HG02798 (cell line): Measurements from ENCODE around the gene ERC1.
"Not testable (repeated sequence)": the region's sequence is repeated elsewhere in the genome, so short reads cannot be mapped to it uniquely, and the experiment has no call there.

Experiments
- ATAC-seq: cut with Tn5 transposase; IDR thresholded peaks from one replicate; pipeline ENCODE4 v1.9.1; 2021; ENCODE audit warnings: mild to moderate bottlenecking; ENCODE audit not compliant: unreplicated experiment, poor library complexity

The ERC1 gene

DNA sequence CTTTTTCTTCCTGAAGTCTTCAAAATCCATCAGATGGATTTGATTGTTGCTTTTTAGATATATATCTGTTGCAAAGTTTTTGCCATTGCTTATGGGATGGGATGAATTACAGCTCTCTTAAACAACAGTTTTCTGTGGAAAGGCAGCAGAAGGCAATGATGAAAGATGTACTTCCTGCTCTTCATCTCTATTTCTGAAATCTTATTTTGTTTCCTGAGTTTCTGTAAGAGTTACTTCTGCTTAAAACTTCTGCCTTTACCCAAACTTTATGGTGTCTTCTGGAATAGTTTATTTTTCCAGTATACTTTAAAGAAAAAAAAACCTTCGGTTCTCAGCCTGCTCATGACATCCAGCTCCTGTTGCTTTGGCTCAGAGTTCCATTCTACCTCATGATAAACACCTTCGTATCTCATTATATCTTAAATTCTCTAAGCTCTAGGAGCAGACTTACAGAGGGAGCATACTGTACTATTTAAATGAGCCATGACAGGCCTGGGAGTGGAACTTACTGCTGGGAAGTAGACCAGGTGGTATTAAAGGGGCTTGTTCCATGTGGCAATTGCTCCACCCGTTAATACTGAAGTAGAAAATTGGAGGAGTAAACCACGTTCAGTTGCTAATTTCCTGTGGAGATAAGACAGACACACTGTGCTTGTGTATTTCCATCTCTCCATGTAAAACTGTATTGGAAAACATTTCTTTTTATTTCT, 314.9 kb downstream of the ERC1 start:
- no peak for ATAC-seq

DNA sequence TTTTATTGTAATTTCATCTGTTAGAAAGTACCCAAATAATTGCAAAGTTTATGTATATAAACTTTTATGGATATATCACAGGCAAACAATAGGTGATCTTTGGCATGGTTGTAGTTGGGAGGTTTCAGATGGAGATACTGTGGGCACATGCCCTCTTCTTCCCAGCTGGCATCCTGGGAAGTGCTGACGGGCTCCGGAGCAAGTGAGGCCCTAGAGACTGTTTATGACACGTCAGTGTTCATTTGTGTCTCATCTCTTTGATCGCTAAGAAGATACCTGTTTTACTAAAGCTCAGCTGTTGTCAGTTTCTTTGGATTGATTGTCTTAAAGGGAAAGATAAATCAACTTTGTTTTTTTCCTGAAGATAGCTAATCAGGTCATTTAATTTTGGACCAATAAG, 315.8 kb downstream of the ERC1 start:
- ATAC-seq: no peak

DNA sequence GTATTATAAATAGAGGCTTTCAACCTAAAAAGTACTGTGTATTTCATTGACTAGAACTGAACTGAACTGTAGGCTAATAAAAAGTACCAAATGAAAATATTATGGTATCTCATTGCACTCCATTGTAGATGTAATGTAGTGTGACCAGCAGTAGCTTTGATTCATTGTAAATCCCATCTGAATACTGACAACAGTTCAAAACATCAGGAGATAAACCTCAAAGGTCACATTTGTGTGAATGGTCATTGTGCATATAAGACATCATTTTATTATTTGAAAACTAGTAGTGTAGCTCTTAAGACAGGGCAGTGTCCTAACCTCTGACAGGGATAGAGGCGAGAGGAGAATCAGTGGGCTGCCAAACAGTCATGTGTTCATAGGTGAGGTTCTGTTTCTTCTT, 316.8 kb downstream of the ERC1 start:
- ATAC-seq: no peak

DNA sequence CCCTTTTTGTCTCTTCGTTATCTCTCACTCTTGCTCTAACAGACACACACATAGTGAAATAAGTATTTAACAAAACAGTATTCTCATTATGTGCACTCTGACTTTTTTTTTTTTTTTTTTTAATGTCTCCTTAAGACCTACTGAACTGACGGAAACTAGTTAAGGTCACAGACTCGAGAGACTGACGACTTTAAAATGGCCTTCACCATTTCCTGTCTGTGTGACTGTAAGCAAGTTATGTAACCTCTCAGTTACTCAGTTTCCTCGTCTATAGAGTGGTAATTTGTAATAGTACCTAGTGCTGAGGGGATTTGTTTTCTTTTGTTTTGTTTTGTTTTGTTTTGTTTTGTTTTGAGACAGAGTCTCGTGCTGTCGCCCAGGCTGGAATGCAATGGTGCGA, 318.6 kb downstream of the ERC1 start:
- ATAC-seq: no peak

DNA sequence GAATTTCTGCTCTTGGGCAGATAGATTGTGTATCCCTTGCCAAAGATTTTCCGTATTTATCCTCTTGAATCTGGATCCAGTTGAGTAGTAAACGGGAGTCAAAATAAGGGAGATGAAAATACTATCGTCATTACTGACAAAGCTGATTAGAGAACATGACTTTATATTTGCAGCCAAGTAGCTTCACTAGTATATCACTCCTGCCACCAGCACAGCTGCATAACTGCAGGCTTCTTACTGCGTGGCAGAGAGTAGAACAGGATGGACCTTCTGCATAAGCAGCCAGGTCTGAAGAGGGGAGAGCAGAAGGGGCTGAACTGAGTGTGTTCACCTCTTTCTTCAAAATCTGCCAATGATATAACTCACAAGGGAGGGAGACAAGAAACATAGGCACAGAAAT, 319.6 kb downstream of the ERC1 start:
- no peak for ATAC-seq

DNA sequence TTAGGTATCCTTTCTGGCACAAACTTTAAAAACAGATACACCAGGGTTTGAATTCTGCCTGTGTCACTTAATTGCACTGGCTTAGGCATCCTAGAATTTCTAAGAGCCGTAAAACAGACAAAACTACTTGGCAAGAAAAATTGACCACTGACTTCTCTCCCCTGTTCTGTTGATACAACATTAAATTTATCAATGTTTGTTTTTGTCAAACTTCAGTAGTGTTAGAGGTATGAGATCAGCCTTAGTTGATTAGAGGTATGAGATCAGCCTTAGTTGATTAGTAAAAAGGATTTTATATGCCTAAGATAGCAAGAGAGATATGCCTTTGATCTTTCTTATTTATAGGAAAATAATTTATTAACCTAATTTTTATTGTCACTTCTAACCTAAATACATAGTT, 320.1 kb downstream of the ERC1 start:
- no peak for ATAC-seq

DNA sequence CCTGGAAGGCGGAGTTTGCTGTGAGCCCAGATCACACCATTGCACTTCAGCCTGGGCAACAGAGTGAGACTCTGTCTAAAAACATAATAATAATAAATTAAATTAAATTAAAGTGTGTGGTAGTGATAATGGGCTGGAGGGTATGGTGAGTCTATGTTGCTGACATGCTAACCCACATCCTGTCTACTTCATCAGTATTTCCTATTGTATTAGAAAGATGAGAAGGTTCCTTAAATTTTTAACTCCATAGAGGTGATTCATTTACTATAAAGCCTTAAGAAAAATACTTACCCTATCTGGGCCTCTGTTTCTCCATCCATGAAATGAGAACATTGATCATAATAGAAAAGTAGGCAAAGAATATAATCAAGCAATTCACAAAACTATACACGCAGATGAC, 322.9 kb downstream of the ERC1 start:
- ATAC-seq: no peak

DNA sequence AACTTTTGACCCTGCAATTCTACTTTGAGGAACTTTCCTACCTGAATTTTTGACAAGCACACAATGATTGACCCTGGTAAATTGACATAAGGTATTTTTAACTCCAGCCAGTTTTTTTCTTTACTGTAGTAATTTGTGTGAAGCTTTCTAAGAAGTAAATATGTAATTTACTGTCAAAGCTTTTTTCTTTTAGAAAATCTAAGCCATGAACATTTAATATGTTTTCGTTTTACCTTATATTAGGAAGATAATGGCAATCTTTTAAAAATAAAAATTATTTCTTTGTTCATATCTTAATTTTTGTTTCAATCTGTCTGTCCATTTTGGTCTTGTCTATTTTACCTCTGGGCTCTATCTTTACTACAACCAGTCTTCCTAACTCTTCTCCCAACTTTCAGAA, 323.5 kb downstream of the ERC1 start:
- ATAC-seq: no peak

DNA sequence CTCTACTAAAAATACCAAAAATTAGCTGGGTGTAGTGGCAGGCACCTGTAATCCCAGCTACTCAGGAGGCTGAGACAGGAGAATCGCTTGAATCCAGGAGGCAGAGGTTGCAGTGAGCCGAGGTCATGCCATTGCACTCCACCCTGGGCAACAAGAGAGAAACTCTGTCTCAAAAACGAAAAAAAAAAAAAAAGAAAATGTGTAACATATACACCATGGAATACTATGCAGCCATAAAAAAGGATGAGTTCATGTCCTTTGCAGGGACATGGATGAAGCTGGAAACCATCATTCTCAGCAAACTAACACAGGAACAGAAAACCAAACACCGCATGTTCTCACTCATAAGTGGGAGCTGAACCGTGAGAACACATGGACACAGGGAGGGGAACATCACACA, 326.0 kb downstream of the ERC1 start:
- not testable (repeated sequence) for ATAC-seq

DNA sequence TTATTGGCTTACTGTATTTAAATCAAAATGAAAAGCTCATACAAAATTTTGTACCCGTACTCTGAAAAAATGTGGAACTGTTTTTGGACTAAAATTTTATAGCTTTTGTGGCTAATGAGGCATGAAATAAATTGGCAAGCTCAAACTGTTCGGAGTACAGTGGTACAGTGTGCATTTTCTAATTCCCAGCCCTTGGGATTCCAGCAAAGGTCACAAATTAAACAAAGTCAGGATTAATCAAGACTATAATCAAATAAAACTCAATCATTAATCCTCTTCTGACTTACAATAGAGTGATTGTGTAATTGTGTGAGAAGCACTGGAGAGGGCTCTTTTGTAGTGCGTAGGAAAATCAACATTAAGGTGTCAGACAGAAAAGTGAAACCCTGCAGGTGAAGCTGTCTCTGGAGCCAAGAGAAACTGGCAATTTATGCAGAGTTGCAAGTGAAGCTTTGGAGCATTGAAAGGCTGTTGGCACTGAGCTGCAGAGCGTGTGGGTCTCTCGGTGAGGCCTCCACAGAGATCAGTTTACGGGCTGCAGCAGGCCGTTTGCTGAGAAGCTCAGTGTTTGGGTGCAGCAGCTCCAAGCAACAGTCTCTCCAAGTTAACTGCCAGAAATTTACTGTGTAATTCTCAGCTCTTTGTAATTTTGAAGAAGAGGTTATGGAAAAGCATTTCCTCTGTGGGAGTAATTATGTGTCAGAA, 327.5 kb downstream of the ERC1 start:
- ATAC-seq: no peak

DNA sequence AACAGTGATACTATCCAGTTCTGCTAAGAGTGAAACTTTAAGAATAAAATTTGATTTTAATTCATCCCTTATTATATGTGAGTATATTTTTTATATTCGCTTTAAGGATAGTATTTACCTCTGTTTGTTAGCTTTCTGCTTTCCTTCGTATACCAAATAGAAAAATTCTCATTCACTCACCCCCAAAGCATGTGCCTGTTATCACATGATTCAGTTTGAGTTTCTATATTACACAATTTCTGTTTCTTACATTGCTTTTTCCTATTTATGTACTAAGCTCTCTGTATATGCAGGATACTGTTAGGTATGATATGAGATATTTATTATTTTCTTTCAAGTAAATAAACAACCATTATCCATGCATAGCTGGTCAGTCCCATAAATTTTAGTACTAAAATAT, 328.2 kb downstream of the ERC1 start:
- ATAC-seq: no peak

DNA sequence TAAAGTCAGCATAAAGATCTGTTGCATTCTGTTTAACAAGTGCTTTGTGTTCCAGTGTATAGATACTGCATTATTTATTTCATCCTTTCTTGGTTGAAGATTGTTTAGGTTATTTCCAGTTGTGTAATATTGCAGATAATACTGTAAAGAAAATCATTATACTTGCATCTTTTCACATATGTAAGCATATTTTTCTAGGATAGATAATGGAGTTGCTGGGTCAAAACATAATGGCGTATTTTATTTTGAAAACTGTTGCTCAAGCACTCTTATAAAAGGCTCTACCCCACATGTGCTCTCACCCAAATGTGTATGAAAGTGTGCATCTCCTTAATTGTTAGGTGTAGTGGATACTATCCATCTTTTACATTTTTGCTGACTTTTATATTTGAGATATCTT, 329.0 kb downstream of the ERC1 start:
- no peak for ATAC-seq

DNA sequence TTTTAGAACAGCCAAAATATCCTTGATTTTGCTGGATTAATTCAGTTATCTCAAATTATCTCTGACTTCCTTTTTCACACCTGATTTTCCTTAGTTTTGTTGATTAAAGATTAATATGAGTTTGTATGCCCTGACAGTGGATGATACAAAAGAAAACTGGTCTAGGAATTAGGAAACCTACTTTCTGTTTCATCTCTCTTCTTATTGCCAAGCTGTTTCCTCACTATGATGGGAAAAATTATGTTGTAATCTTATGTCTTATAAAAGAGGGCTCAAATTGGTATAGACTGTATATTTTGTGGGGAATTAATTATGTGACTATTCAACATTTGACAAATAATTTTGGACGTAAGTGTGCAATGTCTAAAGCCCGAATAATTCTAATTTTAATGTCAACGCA, 331.8 kb downstream of the ERC1 start:
- no peak for ATAC-seq

DNA sequence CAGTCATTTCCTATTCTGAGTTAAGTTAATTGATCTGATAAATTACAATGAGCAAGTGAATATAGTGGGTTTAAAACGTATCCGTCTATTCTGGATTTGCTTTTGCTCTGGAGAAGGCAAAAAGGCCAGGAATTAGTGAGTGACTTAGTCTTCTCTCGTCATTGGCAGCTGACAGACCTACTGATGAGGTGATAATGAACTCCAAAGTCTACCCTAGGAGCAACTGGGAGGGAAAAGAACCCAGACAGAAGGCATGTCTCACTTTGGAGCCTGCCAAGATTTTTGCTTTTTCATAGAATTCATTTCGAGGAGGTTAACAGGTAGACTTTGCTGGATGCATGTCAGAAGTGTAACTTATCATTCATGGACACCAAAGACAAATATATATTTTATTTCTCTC, 333.1 kb downstream of the ERC1 start:
- ATAC-seq: no peak

DNA sequence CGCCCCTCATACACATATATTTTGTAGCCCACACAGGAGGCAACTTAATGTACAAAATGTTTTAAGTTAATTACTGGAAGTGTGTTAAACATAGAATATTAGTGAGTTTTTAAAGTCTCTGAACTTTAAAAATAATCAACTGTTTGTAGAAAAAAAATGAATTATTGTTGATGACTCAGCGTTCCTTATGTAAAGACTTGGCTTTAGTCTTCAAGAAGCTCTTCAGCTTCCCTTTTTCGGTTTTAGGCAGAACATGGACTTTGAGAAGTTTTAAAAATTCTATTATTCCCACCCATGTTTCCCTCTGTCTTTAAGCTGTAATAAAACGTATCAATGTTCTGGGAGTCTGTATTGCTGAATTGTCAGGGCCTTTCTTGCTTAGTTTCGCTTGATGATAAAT, 333.9 kb downstream of the ERC1 start:
- no peak for ATAC-seq

DNA sequence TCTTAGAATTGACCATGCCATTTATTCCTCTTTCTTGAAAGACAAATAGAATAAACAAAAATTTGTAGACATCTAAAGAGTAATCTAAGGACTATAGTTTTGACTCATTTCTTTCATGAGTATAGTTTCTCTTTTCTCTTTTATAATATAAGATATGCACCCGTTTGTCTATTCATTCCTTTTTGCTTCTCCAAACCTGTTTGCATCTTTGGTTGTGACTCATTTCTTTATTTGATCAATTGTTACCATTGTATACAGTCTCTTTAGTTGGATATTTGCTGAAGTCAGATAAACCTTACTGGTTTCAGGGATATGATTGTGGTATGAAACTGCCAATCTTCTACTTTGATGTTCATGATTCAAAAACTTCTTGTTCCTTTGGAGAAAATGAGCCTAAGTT, 334.6 kb downstream of the ERC1 start:
- ATAC-seq: no peak

DNA sequence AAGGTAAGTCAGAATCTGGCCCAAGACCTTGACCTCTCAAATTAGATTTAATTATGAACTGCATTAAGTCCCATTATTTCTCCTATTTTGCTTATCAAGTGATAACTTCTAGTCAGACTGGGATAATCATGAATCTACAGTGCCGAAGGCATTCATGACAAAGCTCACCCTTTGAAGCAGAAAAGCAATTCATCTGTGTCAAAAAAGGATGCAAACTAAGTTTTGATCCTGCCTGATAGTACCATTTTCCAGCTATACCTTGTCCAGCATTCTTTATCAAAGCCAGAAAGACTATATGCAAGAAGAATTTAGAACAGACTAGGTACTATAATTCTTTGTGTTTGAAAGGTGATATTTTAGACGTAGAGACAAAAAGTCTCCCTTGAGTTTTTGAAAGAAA, 335.2 kb downstream of the ERC1 start:
- ATAC-seq: no peak

DNA sequence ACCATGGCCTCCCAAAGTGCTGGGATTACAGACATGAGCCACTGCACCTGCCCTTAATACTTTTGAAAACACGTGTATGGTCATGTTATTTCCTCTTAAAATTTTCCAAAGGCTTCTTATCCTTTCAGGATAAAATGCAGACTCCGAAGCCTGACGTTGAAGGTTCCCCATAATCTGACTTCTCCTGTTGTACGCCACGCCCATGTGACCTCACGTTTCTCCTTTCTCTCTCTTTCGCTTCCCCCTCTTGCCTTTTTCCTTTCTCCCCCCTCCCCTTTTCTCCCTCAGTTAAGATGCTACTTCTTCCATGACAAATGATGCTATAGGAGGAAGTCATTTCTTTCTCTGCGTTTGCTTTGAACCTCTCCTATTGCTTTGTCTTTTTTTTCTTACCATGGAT, 337.4 kb downstream of the ERC1 start:
- no peak for ATAC-seq

DNA sequence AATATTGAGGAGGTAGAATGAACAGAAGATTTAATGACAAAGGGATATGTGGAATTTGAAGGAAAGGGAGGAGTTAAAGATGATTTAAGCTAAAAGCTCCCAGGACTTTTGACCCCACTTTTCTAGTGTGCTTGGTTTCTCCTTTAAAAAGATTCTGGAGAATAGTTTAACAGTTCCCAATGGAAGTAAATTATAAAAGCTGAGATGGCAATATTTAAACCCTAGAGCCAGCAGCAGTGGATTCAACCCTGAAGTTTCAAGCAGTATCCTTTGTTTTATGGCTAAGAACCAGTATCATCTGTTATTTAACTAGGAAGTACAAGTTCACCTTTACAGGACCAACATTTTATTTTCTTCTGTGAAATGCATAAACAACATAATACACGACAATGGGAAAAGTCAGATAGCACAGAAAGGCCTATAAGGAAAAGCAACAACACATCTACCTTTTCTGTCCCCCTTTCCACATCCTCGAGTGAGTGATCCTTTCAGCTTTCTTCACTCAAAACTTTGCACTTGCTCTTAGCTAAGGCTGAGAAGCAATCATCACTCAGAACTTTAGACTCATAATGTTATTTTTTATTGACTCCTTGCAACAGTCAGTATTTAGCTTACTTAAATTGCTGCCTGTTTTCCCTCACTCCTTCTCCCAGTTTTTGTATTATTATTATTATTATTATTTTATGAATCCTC, 338.9 kb downstream of the ERC1 start:
- no peak for ATAC-seq

DNA sequence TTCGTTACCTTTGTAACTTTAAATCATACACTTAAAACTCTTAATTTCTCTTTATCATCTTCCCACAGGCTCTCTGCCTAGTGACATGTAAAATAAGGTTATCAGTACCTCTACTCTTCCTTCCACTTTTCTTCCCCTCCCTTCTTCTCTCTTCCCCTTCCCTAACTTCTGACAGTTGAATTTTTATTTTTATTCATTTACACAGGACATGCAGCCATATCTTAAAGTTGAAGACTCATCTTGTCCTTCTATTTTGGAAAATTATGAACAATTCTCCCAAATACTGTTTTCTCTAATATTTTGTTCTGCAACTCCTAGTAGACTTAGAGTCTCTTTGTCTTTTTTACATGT, 339.4 kb downstream of the ERC1 start:
- no peak for ATAC-seq

DNA sequence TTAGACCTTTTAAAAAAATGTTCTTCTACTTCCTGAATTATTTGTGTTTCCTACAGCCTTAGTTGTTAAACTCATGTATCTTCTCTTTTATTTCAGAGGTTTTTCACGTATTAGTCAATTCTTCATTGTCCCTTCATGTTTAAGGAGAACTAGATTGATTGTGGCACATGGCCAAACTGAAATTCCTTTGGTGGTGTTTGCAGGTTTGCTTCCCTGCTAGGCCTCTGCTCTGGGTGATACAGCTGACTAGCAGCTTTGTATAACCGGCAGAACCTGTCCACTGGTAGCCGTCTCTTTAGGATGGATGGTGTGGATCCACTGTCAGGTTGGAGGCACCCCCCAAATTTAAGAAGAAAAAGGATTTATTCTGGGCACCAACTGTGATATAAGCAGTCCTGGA, 341.3 kb downstream of the ERC1 start:
- no peak for ATAC-seq
